ENCODE data around the gene CCDC87.

- TF ChIP-seq CTCF (IDR thresholded peaks at IDR 0.05) (no peak), POLR2A (IDR thresholded peaks at IDR 0.05) (no peak)
Observed at GRCh38 chr11:66614073-66614472, 21.2 kb upstream of the CCDC87 start.
